Stimulated activated CD4-positive, alpha-beta T cell treated with anti-CD3 and anti-CD28 coated beads, Interleukin-4, amount 100 ng/mL, for 4 hours (primary cell): ENCODE measurements around the gene FAM151A.
A peak's percentile ranks its signal among the peaks of the same experiment; 100 is the strongest.

Source experiments
- DNase-seq, 2 experiments: peaks; one replicate each; pipeline ENCODE4 v3.0.0-alpha.2; 2020

Gene FAM151A

DNA sequence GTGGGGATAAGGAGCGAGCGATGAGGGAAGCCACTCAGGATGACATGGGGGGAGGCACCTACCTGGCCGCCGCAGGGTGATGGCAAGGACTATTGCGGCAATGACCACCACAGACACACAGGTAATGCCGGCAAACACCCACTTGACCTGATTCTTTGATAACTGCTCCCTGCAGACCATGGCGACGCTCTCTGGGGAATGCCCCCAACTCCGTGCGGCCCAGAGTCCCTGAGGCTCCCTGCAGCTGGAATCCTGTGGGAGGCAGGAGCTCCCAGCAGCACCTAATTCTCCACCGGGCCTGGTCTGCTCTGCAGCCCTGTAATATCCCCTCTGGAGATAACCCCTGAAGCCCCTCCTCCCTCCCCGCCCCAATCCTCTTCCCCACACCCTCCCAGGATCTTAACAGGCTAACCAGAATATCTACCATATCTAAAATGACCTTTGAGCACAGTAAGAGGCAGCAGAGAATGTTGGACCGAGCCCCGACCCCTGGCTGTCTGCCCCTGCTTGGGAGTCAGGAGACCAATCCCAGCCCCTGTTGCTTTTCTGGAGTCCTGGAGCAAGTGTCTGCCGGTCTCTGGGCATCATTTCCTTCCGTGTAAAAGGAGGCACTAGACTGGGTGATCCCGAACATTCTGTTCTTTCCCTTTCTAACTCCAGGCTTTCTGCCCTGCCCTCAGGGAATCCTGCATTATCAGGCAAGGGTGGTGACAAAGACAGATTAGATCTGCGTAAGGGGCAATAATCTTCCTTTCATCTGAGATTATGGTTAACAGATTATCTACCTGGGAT lies at the start of gene FAM151A:
TSS of gene FAM151A (minus strand) at position 310 of the 792 bp plus-strand sequence. CDS start at position 180, 130 bp downstream.
- DNase-seq = no peak

DNA sequence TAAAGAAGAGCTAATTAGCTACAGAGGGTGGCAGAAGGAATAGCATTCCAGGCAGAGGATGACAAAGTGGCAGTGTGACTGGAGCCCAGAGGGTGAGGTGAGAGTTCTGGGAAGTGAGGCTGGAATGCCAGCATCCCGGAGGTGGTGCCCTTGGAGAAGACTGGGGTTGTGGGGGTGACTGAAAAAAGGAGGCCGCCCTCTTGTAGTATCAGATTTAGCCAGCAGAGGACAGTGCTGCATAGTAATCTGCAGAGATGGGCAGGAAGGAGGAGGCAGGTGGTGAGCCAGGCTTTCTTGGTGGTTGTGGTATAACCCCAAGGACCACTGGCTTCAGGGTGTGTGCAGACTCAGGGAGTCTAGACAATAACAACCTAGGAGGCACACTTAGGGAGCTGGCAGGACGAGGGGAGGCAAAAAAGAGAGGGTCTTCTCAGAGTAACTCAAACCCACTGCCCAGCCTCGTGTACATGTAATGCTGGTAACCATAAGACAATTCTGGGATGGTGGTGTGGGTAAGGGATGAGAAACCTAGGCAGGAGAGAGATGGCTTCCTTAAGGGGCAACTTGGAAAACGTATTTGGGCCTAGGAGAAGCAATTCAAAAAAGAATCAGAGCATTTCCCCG lies 48.8 kb upstream of the FAM151A start:
- DNase-seq = peak; percentile 39 to 58

DNA sequence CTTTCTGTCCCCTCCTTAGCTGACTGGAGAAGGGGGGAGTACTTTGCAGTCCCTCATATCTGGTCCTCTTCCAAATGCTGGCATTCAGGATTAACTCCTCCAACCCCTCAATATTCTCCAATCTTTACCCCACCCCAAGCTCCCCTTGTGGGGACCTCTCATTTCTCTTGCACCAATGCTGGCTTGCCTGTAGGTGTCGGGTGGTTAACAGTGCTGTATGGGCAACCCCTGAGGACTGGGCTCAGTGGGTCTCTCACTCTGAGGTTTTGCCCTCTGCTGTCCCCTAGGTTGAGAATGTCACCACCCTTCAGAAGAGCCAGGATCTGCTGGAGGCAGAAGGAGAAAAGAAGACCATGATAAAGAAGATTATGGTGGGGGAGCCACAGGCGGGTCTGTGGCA lies 45.2 kb upstream of the FAM151A start:
- DNase-seq = no peak

DNA sequence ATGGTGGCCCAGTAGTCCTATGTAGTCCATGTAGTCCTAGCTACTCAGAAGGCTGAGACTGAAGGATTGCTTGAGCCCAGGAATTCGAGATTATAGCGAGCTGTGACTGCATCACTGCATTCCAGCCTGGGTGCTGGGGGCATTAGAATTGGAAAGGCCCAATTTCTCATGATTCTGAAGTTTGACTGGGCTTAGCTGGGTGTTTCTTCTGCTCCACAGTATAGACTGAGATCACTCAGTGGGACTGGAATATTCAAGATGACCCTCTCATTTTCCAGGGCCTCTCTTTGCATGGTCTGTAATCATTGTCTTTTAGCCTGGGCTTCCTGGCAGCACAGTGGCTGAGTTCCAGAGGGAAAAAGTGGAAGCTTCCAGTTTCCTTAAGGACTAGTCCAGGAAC lies 44.5 kb upstream of the FAM151A start:
- DNase-seq = no peak

DNA sequence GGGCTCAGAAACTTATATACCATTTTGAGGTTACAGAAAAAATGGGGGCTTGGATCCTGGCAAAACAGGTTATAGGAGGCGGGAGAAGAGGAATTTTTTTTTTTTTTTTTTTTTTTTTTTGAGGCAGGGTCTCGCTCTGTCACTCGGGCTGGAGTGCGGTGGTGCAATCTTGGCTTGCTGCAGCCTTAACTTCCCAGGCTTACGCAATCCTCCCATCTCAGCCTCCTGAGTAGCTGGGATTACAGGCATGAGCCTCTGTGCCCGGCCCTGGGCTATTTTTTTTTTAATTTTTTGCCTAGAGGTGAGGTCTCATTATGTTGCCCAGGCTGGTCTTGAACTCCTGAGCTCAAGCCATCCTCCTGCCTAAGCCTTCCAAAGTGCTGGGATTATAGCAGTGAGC lies 43.0 kb upstream of the FAM151A start:
- no peak for DNase-seq

DNA sequence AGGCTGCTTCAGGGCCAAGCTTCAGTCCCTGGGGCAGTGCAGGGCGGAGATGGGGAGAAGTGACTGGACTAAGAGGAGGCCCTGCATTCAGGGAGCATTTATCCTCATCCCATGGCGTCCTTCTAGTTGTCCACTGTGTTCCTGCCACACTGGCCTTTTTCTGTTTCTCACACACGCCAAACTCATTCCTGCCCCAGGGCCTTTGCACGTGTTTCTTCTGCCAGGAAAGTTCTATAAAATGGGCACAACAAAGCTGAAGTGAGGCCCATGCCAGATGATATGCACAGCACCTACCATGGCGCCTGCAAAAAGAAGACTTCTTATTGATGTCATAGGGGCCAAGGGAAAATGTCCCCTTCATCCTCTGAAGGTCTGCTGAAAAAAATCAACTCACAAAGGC lies 42.5 kb upstream of the FAM151A start:
- no peak for DNase-seq

DNA sequence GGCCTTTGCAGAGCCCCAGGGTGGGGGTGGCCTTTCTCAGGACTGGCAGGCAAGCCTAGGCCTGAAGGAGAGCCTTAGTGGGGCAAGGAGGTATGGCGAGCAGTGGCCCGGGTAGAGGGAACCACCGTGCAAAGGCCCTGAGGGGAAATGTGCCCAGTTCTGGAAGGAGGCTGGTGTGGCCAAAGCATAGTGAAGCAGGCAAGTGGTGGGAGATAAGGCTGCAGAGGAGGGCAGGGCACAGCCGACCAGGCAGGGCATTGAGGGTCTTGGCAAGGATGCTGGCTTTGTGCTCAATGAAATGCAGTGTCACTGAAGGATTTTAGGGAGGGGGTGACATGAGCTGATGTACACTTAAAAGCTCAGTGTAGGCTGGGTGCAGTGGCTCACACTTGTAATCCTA lies 41.0 kb upstream of the FAM151A start:
- DNase-seq = no peak

DNA sequence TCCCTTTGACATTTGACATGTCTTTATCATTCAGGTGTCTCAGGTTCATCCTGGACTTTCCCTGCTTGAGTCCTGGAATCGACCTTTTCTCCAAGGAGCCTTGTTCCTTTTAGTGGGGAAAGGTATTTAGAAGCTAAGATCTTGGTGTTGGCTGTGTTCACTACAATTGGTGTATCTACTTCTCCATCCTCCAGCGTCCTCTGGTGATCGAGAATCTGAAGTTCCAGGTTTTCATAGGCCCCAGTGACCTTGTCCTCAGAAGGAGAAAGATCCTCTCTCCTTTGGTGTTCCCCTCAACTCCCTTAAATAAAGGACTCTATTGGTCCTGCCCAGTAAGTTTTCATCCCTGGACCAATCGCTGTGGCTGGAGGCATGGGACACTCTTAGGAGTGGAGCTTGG lies 40.4 kb upstream of the FAM151A start:
- DNase-seq = no peak

DNA sequence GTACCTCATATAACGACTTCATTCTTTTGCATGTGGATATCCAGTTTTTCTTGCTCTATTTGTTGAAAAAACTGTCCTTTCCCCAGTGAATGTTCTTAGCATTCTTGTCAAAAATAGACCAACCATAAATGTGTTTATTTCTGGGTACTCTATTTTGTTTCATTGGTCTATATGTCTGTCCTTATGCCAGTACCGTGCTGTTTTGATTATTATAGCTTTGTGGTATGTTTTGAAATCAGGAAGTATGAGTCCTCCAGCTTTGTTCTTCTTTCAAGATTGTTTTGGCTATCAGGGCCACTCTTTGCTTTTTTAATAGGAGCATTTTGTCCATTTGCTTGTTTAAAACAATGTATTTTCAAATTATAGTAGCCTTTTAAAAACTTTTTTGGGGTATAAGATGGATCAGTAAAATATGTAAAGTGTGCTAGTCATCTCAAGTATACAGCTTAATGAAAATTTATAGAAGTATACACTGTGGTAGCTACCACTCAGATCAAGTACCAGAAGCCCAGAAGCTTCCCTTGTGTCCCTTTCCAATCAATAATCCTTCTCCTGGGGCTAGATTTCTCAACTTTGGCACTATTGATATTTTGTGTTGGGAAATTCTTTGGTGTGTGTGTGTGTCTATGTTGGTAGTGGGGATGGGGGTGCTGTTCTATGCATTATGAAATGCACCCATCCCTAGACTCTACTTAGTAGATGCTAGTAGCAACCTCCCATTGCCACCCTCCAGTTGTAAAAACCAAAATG lies 35.0 kb upstream of the FAM151A start:
- no peak for DNase-seq

DNA sequence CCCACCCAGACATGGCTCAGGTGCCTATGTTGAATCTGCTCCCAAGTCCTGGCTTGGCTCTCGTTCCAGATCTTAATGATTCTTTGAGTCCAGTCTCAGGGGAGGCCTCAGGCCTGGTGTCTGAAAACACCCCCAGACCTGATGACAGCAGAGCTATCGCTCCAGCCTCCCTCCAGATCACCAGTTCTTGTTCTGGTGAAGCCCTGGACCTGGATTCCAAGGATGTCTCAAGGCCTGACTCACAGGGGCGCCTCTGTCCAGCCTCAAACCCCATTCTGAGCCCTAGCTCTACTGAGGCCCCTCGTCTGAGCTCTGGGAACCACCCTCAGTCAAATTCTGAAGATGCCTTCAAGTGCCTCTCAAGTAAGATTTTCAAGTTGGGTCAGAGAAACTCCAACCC lies 29.7 kb upstream of the FAM151A start:
- no peak for DNase-seq

DNA sequence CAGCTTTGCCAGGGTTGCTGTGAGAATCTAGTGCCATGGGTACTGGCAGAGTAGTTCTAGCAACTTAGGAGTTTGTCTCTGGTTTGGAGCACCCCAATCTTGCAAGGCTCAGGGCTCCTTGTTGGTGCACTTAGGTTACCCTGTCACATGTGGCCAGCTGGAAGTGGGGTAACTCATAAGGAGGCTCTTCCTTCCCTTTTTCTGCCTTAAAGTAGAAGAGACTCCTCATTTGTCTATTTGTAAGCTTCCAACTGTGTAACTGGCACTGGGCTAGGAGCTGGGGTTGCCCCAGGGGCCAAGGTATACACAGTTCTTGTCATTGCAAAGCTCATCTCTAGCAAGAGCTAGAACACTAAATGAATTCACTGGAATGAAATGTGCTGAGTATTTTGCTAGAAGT lies 28.8 kb upstream of the FAM151A start:
- DNase-seq = no peak

DNA sequence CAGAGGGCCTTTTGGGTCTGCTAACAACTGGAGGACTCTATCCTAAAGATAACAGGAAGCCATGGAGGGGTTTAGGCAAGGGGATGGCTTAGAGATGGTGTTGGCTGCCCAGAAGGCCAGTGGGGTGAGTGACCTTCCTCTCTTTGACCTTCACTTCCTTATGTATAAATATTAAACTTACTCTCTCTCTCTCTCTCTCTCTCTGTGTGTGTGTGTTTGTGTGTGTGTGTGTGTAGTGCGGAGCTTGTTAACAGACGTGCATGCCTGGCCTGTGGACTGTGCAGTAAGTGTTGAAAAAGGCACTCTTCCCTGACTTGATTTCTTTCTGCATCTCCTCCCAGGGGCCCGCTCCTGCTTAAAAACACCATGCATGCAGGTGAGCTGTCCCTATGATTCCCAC lies 28.3 kb upstream of the FAM151A start:
- no peak for DNase-seq

DNA sequence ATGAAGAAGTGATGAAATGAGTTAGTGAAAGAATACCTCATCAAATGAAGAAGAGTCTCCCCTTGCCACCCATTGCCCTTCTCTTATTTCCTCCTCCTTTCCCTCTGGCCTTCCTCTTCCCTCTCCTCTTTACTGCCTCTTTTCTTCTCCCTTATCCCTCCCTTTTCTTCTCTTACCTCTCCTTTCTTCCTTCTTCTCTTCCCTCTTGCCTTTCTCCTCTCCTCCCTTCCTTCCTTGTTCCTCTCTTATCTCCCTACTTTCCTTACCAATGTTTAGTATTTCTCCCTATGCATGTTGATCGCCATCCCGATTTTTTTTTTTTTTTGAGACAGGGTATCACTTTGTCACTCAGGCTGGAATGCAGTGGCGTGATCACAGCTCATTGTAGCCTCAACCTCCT lies 27.1 kb upstream of the FAM151A start:
- no peak for DNase-seq

DNA sequence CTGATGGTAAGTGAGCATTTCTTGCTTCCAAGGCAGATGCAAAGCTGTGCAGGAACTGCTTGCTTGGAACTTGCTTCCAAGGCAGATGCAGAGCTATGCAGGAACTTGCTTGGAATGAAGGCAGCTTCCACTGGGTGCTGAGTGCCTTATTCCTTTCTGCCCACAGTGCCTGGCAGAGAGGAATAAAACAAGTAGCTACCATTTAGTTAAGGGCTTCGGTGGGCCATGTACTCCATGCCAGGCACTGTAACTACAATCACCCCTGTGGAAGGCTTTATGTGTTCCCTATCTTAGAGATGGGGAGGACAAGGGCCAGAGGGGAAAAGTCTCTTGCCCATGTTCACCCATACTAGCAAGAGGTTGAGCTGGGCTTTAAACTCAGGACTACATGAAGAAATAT lies 26.6 kb upstream of the FAM151A start:
- DNase-seq = no peak

DNA sequence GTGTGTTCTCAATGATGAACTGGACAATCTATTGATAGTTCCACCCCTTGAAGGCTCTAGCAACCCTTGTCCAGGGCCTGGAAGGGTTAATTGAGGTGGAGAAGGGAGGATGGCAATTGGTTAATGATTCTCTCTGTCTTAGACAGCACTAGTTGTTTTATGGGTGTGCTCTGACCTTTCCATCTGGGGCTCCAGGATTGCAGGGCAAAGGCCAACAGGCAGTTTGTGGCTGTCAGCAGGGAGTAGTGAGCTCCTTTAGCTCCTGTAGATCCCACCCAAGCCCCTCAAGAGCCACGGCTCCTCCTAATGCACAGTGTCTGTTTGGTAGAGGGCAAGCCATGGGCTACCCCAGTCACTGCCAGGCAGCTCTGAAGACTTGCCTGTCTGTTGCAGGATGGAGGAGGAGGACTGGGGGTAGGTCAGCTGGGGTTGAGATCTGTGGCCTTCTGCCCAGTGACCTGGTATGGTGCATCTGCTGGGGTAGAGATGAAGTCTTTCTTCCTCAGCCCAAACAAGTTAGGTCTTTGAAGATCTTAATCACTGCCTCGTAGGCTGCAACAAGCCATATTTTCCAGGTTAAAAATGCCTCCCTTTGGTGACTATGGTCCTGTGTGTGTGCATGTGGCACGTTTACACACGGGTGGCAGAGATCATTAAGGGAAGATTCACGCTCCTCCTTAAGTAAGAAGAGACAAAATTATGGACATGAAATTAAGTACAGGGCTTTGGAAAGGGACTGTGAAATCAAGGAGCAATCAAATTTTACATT lies 26.0 kb upstream of the FAM151A start:
- no peak for DNase-seq

DNA sequence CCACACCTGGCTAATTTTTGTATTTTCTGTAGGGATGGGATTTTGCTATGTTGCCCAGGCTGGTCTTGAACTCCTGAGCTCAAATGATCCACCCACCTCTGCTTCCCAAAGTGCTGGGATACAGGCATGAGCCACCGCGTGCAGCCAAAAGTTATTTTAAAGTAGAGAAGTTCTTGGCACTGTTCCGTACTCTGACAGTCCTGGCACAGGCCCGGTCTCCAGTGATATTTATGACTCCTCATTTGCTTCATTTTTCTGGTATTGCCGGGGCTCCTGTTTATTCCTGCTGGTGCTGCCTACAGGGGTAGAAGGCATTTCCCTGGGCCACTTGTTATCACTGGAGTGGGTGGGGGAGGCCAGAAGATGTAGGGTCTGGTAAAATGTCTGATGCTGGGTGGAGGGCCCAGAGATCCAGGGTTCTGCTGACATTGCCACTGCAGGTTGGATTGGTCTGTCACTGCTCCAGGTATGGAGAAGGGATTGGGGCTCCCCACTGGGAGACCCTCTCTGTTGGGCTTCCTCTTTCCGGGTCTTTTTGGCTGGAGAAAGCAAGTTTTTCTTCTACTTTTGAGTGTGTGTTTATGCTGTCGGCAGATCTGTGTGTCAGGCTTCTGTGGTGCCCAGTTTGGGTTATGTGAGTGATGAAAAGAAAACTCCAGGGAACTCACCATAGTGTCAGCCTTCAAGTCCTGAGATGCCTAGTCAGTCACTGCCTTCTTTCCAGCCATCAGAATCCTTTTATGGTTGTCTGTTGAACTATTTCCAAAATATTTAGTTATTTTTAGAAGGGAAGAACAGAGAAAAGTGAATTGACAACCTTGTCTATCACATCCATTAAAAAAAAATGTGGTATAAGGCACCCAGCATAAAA lies 22.7 kb upstream of the FAM151A start:
- DNase-seq = no peak

DNA sequence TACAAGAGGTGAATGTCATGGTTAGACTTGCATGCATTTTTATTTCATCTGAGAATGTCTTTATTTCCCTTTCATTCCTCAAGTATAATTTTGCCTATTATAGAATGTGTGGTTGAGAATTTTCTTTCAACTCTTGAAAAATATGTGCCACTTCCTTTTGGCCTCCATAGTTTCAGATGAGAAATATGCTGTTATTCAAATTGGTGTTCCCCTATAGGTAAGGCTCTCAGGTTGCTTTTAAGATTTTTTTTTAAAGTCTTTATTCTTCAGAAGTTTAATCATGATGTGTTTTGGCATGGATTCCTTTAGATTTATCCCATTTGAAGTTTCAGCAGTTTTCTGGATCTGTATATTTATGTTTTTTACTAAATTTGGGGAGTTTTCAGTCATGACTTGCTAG lies 20.4 kb upstream of the FAM151A start:
- DNase-seq = no peak

DNA sequence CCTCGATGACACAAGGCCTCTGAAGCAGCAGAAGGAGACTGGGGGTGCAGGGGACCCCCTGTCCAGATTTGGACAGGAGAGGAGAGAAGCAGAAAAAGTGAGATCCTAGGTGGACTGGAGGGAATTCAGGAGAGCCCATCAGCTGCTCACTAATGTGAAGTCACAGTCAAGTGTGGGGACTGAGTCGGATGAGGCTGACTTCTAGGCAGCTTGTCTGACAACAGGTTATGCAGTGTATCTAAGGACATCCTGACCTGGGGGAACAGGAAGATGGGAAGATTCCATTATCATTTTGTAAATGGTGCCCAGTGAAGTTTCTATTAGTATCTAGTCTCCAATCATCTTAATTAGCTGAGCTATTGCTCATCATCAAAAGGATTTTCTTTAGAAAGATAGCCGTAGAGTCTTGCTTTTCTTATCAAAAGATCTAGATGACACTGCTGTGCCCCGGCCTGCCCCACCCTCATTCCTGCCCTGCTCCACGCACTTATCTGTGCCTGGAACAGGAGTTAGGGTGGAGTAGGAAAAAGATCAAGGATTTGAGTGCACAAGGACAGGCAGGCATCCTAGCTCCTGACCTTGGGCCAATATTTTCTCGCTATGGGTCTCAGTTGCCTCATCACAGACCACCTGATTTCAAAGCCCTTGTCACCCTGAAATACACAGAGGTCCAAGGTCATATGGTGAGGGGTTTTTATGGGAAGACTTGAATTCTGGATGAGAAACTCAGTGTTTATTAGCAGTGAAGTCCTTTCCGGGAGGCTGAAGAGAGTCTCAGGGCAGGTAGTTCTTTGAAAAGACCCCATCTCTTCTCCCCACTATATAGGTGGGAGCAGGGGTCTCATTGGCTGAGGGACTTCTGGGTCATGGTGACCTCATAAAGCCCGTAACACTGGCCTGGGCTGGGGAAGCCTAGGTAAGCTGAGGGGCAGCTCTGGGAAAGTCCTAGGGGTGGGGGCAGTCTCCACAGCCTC lies 17.8 kb upstream of the FAM151A start, which contains the start of gene MROH7:
TSS of gene MROH7 (plus strand) at position 924 of the 974 bp plus-strand sequence. CDS start 11,141 bp downstream, outside the sequence.
- DNase-seq = no peak

DNA sequence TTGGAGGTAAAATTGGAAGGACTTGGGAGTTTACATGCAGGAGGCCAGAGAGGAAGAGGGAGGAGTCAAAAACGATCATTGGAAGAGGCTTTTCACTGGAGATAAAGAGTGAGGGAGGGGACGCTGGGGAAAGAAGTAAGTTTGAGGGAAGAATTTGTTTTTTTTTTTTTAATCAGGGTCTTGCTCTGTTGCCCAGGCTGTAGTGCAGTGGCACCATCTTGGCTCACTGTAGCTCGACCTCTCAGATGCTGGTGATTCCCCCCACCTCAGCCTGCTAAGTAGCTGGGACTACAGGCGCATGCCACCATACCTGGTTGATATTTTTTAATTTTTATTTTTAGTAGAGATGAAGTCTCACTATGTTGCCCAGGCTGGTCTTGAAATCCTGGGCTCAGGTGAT lies 17.0 kb upstream of the FAM151A start:
- DNase-seq = no peak
